HG03565 (cell line): ENCODE data around the gene ZNF133.

Experiments used
- ATAC-seq: cut with Tn5 transposase; IDR thresholded peaks from one replicate; pipeline ENCODE4 v1.9.1; 2021; ENCODE audit warnings: mild to moderate bottlenecking, moderate library complexity; ENCODE audit not compliant: unreplicated experiment

The ZNF133 gene

DNA sequence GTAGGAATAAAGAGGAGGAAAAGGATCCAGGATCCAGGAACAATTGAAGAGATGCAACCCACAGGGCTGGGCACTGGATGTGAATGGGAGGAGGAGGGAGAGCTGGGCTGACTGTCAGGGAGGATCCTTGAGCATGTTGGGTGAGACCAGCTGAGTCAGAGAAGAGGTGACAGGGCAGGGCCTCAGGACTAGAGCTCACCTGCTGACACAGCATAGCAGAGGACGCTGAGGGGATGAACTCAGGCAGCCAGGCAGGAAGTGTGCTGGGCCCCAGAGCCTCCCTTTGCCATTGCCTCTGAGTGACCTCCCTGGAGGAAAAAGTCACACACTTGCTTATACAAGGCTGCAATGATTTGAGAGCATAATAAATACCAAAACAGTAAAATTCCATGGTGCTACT is 72.3 kb downstream of the ZNF133 start:
- no peak for ATAC-seq

DNA sequence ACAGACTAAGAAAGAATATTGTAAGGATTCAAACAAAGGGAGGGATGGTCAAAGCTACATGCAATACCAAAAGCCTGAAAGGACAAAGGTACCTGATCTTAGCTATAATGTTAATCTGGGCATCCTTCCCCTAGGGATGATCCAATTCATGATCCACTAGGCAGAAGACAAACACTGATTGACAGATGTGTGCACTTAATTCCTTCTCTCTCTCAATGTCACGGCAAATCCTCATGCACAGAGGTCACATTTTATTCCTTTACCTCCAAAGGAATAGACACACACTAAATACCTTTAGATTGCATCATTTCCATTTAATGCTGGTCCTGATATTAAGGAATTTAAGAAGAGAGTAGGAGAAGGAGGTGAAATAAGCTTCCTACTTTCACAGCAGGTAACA is 73.4 kb downstream of the ZNF133 start:
- no peak for ATAC-seq

DNA sequence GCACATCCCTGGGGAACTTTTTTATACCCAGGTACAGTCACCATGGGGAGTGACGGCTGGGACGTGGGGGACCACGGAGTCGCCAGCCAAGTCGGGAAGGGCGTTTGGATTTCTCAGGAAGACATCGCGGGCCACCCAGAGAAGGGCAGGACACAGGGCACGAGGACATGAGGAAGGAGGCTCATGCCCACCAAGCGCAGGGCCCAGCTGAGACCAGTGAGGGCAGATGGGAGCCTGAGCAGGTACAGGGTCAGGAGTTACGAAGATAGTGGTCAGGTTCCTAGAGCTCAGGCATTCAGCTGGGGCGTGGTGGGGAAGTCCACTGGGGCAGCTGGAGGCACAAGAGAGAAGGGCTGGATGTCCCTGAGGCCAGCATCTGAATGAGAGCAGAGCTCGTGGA is 74.6 kb downstream of the ZNF133 start:
- no peak for ATAC-seq

DNA sequence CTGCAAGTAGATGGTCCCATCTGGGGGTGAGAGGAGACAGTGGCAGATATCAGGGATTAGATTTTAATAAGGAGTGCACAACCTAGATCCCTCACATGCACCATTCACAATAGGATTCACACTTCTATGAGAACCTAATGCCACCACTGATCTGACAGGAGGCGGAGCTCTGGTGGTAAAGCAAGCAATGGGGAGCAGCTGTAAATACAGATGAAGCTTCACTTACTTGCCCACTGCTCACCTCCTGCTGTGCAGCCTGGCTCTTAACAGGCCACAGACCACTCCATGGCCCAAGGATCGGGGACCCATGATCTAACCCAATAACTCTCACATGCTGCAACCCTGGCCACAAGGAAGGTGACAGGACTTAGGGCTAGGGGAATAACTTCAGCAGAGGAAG is 75.4 kb downstream of the ZNF133 start:
- no peak for ATAC-seq

DNA sequence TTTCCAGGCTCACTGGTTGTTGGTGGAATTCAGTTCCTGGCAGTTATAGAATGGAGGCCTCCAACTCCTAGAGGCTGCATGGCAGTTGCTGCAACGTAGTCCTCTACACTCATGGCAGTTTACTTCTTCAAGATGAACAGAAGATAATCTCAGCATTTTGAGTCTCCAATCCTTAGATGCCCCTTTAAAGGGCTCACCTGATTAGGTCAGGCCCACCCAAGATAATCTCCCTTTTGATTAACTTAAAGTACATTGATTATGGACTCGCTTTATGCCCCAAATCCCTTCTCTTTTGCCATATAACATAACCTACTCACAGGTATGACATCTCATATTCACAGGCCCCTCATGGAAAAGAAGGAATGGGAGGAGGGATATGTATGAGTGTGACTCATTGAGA is 76.4 kb downstream of the ZNF133 start:
- no peak for ATAC-seq
